GM08714 (cell line): ENCODE data around the gene SOX30.
"Not testable (repeated sequence)": the region's sequence is repeated elsewhere in the genome, so short reads cannot be mapped to it uniquely, and the experiment has no call there.

Source experiments
- H3K4me3 ChIP-seq: fragments of 200-500 bp; sonication (Bioruptor generic); 2 replicates; pipeline ENCODE4 v1.5.1; 2014; ENCODE audit warnings: mild to moderate bottlenecking, low read length, inconsistent platforms
- ZNF274 ChIP-seq: IDR thresholded peaks from 2 replicates; pipeline ENCODE4 v1.6.1; 2012; ENCODE audit warnings: mild to moderate bottlenecking, low read depth, low read length

The SOX30 gene

DNA sequence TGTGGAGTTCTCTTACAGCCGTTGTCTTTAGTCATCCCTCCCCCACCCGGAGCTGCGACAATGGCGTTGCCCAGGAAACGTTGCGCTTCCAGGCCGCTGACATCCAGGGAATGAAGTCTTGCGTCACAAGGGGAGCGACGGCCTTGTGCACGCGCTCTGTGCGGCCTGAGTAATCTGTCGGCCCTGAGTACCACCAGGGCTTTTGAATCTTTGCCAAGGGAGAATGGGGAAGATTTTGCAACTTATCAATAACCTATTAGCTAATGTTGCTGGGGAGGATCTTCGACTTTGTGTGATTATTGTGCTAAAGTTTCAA, at the start of gene SOX30:
SOX30 (minus strand) TSS at position 62 of the 316 bp plus-strand sequence. CDS start 360 bp downstream, outside the sequence.
- no peak for TF ChIP-seq ZNF274
- H3K4me3 ChIP-seq: no peak within 1 kb of the TSS; the same call in 1 of the 2 replicates

DNA sequence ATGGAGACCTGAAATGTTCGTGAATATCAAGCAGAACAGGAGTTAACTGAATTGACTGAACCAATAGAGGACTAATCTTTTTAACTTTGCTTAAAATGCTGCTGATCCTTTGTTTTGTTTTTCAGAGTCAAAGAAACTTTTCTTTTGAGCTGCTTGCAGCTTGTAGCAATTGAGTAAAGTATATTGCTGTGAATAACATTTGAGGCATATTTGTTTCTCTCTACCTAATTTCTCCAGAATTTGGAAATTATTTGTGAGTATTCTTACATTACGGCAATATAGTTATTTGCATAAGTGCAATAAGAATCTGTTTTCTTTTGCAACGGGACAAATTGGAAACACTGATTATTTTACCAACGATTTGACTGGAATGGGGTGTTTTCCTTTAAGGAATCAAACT, 46.4 kb upstream of the SOX30 start:
- H3K4me3 ChIP-seq: not testable (repeated sequence)

DNA sequence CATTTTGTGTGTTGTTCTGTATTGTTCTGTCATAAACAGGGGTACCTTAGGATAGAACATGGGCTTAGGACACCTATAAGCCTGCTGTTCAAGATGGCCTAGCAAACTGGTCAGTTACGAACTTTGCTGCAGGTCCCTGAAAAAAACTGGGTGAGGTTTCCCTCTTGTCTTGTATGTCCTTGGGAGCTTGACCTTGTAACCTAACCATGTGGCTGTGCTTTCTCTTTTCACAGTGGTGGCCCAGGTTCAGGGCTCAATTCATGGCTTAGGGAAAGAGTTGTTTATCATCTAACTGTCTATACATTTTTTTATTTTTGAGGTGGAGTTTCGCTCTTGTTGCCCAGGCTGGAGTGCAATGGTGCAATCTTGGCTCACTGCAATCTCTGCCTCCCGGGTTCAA, 43.9 kb upstream of the SOX30 start:
- not testable (repeated sequence) for H3K4me3 ChIP-seq

DNA sequence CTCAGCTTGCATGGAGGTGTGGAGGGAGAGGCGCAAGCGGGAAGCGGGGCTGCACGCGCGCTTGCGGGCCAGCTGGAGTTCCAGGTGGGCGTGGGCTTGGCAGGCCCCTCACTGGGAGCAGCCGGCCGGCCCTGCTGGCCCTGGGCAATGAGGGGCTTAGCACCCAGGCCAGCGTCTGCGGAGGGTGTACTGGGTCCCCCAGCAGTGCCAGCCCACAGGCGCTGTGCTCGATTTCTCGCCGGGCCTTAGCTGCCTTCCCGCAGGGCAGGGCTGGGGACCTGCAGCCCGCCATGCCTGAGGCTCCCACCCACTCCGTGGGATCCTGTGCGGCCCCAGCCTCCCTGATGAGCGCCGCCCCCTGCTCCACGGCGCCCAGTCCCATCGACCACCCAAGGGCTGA, 41.6 kb upstream of the SOX30 start:
- not testable (repeated sequence) for H3K4me3 ChIP-seq

DNA sequence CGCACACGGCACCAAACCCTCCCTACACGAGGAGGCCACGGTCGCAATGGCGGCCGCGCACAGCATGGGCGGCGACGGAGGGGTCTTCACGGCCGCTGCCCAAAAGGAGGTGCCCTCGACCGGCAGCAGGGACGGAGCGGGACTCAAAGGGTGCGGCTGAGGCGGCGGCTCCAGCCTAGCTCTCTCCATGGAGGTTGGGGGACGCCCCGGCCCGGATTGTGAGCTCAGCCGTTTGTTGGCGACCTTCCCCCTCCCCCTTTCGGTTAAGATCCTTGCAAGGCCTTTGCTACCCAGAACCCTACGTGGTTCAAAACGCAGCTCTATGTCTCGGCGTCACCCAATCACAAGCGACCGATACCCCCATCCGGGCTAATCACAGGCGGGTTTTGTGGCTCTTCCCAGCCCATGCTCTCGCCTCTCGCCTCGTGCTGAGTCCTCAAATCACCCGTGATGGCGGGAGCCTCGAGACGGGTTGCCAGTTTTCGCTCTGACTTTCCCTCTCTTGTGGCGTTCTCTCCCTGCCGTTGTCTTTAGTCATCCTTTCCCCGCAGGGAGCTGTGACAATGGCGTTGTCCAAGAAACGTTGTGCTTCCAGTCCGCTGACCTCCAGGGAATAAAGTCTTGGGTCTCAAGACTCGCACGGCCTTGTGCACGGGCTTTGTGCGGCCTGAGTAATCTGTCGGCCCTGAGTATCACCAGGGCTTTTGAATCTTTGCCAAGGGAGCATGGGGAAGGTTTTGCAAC, 38.6 kb upstream of the SOX30 start:
- TF ChIP-seq ZNF274: no peak
- H3K4me3 ChIP-seq: no peak overlapping the region

DNA sequence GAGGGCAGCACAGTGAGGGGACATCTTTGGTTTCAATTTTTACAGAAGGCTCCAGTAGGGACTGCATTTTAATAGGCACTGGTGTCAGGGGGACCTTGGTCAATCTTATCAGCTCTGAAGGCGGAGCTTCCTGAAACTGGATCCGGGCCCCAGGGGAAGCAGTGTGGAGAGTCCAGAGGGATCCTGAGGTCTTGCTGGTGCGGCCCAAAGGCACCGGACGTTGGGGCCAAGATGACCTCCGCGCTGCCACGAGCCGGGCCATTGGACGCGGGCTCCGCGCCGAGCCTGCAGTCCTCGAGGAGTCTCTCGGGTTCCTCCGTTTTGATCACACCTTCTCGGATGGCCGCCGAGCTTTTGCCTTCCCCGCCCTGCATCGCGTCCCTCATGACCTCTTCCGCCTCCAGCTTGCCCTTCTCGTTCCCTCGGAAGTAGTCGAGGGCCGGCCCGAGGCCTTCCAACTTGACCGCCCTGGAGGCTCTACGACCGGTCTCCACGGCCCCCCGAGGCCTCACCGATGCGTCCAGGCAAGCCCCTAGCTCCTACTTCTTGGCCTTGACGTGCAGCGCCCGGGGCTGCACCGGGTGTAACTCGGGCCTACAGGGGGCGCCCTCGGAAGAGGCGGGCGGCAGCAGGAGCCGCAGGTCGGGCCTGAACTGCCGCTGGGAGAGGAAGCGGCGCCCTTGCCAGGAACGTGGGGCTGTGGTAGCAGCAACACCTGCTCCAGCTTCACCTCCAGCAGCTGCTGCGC, 37.9 kb upstream of the SOX30 start:
- H3K4me3 ChIP-seq: no peak overlapping the region
- no peak for TF ChIP-seq ZNF274

DNA sequence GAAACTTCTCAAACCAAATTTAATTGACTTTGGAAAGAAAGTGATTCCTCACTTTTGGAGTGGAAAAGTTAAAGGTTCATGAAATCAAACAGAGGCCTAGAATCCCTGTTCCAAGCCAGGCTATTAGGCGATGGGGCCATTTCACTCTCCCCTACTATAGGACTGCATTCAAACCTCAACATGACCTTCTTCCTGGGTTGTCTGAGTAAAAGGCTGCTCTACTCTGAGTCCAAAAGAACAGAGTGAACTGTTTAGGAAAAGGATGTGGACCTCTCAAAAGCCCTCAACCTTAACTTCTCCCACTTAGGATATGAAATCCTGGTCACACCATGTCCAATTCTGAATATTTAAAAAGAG, 34.9 kb upstream of the SOX30 start:
- no peak overlapping the region for H3K4me3 ChIP-seq
- TF ChIP-seq ZNF274: no peak

DNA sequence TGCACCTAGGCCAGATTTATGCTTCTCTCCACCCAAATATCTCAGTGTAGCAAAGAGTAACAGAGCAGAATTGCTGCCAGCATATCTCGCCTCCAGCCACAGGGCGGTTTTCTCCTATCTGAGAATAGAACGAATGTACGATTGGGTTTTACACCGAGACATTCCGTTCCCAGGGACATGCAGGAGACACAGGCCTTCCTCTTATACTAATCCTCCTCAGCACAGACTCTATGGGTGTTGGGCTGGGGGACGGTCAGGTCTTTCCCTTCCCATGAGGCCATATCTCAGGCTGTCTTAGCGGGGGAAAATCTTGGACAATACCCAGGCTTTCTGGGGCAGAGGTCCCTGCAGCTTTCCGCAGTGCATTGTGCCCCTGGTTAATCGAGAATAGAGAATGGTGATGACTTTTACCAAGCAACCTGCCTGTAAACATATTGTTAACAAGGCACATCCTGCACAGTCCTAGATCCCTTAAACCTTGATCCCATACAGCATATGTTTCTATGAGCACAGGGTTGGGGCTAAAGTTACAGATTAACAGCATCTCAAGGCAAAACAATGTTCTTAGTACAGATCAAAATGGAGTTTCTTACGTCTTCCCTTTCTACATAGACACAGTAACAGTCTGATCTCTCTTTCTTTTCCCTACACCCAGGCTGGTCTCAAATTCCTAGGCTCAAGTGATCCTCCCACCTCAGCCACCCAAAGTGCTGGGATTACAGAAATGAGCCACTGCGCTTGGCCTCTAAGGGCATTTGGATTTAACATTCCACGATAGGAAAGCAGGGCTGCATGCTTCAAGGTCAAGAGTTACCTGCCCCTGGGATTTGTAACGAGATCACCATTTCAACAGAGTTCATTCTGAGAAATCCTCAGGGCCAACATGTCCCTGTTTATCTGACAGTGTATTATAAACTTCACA, 34.3 kb upstream of the SOX30 start:
- H3K4me3 ChIP-seq: not testable (repeated sequence)

DNA sequence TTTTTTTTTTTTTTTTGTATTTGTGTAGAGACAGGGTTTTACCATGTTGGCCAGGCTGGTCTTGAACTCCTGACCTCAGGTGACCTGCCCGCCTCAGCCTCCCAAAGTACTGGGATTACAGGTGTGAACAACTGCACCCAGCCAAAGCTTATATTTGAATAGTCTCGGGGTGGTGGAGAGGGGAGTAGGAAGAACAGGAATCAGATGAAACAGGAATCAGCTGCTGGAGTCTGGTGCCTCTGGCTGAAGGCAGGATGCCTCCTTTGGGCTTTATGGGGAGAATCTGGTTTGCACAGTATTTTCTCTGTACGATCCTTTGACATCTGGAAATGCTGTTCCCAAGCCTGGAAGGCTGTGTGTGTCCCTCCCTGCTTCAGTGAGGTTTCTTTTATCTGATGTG, 30.0 kb upstream of the SOX30 start:
- TF ChIP-seq ZNF274: no peak
- no peak overlapping the region for H3K4me3 ChIP-seq

DNA sequence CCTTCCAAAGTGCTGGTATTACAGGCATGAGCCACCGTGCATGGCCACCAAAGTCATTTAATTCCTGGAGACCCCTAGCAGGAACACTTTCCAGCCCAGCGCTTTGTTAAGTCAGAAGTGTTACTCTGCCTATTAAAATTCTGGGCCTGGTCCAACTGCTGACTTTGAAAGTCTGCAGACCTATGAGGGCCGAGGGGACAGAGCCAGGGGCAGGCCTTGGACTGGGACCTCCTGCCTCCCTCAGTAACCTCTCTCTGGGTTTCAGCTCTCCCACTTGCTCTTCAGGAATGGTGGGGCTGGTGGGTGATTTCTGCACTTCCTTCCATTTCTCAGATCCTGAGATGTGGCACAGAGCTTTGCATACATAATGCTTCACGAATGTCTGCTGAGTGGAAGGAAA, 28.8 kb upstream of the SOX30 start:
- no peak for TF ChIP-seq ZNF274
- H3K4me3 ChIP-seq: no peak overlapping the region

DNA sequence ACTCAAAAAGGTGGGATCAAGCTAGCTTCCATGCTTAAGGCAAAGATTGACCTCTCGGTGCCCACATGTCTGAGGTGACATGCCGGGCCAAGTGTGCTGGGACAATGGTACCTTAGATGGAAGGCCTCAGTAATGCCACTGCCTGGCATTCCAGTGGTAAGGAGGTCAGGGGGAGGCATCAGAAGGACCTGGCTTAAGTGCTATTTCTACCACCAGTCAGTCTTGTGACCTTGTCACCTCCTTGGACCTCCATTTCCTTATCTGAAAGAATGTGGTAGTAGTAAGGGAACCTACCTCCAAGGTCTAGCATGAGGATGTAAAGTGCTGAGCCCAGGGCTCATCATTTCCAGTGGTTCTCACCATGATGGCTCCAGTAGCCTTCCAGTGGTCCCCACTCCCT, 28.0 kb upstream of the SOX30 start:
- no peak for TF ChIP-seq ZNF274
- no peak overlapping the region for H3K4me3 ChIP-seq

DNA sequence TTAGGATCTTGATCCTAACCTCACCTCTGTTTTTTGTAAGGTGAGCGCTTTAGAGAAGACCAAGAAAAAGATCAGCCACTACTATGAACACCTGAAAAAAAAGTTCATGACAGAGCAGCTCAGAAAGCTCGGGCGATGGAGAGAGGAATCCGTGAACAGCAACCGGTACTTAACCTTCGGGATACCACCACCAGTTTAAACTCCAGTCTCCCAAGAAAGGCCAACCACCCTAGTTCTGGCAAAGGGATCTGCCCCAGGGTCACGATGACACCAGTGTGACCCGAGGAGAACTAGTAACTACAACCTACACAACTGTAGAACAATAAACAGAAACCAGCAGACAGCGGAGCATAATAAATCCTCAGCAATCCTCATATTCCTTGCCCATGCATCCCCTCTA, 27.6 kb upstream of the SOX30 start:
- H3K4me3 ChIP-seq: no peak overlapping the region
- no peak for TF ChIP-seq ZNF274

DNA sequence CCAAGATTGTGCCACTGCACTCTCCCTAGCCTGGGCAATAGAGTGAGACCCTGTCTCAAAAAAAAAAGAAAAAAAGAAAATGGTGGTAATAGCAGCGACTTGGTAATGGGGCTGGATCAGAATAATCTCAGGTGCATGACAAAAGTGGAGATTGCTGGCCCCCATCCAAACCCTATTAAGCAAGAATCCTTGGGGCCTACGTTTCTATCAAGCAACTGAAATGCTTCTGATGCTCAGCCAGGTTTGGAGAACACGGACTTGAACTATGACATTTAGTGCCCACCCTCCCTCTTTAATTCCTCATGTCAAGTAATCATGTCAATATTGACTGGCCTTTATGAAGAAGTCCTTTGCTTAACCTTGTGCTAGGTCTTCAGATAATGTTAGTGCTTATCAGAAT, 25.7 kb upstream of the SOX30 start:
- no peak overlapping the region for H3K4me3 ChIP-seq
- TF ChIP-seq ZNF274: no peak

DNA sequence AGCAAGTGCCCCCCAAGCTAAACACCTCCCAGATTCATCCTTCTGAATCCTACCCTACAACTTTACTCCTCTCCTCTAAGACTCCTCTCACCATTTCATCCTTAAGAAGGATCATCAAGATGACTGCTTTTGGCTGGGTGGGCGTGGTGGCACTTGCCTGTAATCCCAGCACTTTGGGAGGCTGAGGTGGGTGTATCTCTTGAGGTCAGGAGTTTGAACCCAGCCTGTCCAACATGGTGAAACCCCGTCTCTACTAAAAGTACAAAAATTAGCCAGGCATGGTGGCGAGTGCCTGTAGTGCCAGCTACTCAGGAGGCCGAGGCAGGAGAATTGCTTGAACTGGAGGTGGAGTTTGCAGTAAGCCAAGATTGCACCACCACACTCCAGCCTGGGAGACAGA, 22.1 kb upstream of the SOX30 start:
- not testable (repeated sequence) for H3K4me3 ChIP-seq

DNA sequence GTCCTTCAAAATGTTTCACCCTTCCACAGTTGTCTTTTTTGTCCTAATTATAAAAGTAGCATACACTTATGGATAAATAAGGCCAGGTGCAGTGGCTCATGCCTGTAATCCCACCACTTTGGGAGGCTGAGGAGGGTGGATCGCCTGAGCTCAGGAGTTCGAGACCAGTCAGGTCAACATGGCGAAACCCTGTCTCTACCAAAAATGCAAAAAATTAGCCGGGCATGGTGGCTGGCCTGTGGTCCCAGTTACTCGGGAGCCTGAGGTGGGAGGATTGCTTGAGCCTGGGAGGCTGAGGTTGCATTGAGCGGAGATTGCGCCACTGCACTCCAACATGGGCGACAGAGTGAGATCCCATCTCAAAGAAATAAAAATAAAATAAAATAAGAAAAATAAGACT, 20.7 kb upstream of the SOX30 start:
- H3K4me3 ChIP-seq: no peak overlapping the region
- no peak for TF ChIP-seq ZNF274
